Measurements from ENCODE around the gene MTAP.
"Not testable (repeated sequence)": the region's sequence is repeated elsewhere in the genome, so short reads cannot be mapped to it uniquely, and the experiment has no call there.

The MTAP gene

DNA sequence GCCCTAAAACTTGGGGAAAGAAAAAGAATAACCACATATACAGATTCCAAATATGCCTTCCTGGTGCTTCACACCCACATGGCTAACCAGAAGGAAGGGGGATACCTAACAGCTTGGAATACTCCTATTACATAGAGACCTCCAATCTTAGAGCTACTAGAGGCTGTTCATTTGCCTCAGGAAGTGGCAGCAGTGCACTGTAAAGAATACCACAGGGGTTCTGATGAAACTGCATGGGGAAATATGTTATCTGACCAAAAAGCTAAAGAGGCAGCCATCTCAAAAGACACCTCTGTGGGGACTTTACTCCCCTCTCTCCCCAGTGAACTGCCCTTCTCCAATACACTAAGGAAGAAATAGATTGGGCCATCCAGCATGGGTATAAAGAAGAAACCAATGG, 125.3 kb downstream of the MTAP start:
- DNase-seq: no peak

DNA sequence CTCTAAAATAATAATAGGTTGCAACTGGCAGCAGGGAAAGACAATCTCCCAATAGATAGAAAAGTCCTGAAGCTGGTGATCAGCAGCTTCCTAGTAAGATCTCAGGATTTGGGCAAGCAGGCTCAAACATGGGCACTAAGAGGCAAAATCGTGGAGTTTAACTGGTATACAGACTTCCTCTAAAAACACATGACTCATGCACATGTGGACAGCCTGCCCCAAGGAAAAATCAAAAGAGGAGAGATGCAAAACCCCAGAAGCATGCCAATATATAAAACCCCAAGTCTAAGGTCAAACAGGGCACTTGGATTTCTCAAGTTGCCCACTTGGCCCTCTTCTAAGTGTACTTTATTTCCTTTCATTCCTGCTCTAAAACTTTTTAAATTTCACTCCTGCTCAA, 129.0 kb downstream of the MTAP start:
- no peak for DNase-seq

DNA sequence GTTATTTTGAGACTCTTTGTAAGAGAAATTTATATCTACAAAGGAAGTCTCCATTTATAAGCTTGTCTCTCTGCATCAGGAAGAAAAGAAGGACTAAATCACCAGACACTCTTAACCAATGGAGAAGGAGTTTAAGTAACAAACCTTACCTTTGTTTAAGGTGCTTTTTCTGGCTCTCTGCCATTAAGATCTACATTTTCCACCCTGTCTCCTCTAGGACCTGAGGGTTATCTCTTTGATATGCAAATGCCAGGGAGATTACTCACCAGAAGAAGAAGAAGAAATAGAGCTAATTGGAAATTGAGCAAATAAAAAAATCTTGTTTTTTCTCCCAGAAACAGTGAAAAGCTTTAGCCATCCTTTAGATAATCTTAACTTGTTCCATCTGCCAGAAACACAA, 130.8 kb downstream of the MTAP start:
- no peak for DNase-seq

DNA sequence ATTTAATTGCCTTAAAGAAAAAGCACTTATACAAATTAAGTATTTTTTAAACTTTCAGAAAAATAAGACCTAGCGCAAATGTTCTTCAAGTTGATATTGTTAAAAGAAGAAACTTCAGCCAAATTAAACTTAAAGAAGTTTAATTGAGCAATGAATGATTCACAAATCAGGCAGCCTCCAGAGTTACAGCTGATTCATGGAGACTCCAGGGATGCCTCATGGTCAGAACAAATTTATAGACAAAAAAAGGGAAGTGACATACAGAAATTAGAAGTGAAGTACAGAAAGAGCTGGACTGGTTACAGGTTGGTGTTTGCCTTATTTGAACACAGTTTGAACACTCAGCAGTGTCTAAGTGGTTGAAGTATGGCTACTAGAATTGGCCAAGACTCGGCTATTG, 131.4 kb downstream of the MTAP start:
- DNase-seq: no peak

DNA sequence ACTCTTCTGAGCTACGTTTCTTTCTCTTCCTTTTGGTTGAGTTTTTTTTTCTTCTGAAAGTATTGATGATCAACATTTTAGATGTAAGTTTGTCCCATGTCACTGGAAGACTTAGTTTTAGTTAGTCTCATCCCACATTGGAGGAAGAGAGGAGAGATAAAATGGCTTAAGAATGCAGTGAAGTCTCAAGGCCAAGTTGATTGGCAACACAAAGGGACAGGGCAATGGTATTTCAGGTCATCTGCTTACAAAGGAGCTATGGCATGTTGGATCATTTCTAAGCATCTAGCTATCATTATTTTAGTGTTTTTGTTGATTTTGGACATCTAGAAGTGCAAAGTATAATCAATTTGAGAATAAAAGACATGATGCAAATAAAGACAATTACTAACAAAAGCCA, 133.2 kb downstream of the MTAP start:
- DNase-seq: no peak

DNA sequence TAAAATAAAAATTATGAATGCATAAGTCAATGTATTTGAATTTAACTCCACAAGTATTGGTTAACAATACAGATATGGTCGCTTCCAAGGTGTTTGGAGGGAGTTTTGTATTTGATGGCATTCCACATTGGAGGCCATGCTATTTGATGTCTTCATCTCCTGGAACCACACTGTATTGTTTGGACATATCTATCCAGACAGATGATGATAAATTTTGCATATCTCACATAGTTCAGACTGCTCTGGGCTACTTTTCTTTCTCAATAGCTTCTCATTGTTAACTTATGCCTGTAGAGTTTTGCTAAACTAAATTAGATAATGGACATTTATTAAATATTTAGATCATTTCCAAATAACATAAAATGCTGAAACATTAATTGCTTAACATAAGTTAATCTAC, 133.7 kb downstream of the MTAP start:
- no peak for DNase-seq

DNA sequence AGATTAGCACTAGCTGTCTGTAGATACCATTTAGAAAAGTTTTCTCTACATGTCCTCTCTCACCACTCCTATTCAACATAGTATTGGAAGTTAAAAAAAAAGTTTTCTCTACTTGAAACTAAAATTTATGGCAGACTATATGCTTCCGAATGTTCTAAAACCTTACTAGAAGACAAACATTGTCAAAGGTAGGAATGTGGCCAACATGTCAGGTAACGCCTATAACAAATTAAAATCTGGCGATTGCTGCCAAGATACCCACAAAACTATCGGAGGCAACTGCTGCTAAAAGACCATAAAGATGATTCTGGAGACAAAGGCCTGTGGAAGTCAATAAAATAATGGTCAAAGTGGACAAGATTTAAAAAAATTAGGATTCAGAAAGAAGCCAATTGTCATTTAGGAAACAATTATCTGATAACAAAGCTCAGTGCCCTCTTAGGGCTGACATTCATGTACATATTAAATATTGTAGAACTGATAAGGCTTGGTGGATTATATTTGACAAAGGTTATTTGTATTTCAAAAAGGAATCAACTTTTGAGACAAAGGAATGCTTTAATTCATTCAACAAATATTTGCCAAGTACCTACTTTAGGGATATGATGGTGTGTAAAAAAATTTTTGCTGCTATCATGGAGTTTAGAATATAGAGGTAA, 139.0 kb downstream of the MTAP start:
- DNase-seq: no peak

DNA sequence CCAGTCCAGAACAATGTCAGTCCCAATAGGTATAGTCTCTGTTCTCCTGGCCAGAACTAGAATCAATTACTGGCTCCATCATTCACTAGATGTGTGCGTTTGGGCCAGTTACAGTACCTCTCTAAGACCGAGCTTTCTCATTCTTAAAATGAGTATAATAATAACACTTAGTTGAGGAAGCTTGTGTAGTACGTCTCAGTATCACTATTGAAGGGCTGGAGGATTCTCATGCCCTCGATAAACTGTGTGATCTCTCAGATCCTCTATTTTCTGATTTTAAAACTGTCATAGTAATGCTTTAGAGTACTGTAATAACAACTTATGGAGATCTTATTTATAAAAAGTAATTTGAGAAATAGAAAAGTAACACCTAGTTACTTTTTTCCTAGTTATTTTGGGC, 141.0 kb downstream of the MTAP start:
- DNase-seq: no peak

DNA sequence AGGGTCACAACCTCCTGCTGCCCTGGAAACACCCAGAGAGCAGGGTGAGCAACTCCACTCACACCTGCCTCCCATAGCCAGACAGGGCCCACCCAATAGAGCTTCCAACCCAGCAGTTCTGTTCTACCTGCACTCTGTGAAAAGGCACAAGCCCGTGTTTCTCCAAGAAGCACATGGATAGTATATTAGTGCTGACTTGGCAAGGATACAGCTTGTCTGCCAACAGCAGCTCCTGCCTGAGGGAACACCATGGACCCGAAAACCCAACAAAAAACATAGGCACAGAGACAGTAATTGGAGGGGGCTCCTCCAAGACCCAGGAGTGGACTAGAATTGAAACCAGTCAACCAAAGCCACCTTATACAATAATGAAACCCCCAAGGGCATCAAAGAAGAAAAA, 143.2 kb downstream of the MTAP start:
- no peak for DNase-seq

DNA sequence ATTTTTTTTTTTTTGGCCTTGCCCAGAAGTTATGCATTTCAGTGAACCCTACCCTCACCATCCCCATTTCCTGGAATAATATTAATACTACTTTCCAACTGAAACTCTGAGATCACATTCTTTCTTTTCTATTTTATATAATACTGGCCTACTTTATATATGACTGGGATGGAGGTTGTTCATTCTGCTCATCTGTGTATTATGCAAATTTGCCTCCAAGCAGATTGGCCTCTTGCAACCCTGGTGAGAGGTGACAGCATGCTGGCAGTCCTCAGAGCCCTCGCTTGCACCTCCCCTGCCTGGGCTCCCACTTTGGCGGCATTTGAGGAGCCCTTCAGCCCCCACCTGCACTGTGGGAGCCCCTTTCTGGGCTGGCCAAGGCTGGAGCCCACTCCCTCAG, 156.4 kb downstream of the MTAP start:
- no peak for DNase-seq

DNA sequence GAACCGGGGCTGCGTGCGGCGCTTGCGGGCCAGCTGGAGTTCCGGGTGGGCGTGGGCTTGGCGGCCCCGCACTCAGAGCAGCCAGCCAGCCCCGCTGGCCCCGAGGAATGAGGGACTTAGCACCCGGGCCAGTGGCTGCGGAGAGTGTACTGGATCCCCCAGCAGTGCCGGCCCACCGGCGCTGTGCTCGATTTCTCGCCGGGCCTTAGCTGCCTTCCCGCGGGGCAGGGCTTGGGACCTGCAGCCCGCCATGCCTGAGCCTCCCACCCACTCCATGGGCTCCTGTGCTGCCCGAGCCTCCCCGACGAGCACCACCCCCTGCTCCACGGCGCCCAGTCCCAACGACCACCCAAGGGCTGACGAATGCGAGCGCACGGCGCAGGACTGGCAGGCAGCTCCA, 156.8 kb downstream of the MTAP start:
- not testable (repeated sequence) for DNase-seq

DNA sequence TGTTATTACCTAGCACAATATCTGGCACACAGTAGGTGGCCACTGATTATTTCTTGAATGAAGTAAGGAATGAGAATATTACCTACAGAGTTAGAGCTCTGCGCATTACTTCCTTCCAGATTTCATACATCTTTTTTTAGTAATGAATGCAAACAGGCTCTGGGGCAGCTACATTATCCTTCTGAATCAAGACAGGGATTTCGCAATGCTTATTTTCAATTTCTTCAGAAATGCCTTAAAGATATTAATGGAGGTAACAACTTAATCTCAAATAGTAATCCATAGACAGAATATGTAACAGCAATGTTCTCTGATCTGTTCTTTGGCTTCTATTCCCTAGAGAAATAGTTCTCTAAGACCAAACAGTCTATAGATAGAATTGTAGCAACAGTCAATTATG, 159.1 kb downstream of the MTAP start:
- DNase-seq: no peak

DNA sequence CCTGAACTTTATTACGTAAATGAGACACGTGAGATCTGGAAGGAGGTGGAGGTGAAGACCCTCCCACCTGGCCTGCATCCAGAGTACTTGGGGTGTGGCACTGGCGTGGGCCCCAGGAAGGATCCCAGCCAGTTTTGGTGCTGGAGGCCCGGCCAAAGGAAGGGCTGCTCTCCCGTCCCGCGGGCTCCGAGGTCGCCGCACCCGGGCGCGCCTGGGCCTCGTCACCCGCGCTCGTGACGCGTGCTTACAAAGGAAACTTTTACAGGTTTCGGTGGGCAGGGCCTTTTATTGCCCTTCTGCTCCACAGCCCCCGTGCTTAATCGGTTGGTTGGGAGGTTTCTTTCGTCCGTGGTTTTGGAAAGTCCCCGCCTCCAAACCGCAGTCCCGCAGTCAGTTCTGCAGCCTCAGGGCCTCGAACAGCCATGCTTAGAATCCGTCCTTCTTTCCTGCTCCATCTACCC, 162.5 kb downstream of the MTAP start:
- peak; percentile 31 for DNase-seq

DNA sequence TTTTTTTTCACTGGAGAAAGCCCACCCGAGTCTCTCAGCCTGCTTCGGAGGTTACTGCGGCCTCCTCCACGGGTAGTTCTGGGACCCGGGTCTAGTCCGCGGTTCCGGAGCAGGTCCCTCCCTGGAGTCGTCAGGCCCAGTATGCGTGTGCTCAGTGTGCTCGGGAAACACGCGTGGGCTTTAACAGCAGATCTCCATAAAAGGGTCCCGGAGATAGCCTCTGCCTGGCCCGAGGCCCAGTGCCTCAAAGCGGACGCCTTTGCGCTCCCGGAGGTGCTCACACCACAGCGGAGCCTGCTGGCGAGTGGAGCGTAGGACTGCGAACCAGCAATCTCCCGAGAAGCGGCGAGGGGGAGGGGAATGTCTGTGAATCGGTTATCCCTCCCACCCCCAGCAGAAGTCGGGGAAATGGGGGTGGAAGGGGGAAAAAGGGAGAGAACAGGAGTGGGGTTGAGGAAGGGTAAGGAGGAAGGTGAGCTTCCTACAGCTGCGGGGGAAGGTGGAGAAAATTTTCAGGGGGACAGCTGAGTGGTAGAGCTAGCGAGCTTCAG, 163.0 kb downstream of the MTAP start:
- peak; percentile 35 for DNase-seq

DNA sequence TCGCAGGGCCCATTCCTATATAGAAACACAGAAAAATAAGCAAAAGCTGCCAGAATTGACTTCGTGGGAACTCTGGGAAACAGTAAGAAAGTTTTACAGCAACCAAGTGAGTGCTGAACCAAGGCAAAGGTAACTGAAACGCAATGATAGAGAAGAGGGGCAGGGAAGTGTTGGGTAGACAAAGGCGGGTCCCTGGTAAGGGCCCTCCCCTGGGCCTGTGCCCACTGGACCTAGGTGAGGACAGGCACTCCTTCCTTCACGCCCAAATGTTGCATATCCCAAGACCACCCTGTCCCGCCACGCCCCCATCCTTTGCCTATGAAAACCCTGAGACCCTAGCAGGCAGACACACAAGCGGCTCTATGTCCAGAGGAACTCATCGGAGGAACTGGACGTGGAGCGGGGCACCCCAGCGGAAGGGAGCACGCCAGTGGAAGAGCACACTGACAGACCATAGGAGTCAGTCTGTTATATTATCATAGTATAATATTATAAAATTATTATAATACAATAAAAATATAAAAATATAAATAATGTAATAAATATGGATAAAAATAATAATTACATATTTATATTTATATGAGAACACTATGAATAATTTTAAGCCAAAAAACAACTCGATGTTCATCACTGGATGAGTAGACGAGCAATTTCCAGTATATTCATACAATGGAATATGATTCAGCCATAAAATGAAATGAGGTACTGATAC, 163.9 kb downstream of the MTAP start:
- no peak for DNase-seq

DNA sequence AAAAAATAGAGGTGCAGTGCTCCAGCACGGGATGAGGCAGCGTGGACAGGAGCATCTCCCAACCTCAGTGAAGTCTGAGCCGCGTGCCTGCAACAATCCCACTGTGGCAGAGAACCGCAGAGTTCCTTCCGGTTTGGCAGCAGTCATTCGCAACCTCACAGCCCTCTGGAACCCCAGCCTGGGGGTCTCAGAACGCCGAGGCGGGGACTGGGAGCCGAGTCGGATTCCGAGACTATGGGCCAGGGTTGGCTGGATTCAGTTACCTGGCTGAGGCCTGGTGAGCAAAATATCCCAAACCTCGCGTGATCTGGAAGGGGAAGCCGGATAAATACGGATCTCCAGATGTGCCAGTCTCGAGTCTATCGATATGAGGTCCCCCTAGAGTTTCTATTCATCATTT, 164.7 kb downstream of the MTAP start:
- no peak for DNase-seq

DNA sequence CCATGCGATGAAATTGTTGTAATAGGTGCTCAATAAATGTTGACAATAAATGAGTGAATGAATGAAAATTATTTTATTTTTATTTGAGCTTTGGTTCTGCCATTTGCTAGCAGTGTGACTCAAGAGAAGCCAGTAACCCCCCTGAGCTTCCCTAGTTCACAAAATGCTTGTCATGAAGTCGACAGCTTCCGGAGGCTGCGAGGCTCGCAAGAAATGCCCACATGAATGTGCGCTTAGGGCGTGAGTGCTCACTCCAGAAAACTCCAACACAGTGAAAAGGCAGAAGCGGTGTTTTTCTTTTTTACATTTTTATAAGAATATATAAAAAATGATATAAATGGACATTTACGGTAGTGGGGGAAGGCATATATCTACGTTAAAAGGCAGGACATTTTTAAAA, 165.3 kb downstream of the MTAP start:
- DNase-seq: no peak

DNA sequence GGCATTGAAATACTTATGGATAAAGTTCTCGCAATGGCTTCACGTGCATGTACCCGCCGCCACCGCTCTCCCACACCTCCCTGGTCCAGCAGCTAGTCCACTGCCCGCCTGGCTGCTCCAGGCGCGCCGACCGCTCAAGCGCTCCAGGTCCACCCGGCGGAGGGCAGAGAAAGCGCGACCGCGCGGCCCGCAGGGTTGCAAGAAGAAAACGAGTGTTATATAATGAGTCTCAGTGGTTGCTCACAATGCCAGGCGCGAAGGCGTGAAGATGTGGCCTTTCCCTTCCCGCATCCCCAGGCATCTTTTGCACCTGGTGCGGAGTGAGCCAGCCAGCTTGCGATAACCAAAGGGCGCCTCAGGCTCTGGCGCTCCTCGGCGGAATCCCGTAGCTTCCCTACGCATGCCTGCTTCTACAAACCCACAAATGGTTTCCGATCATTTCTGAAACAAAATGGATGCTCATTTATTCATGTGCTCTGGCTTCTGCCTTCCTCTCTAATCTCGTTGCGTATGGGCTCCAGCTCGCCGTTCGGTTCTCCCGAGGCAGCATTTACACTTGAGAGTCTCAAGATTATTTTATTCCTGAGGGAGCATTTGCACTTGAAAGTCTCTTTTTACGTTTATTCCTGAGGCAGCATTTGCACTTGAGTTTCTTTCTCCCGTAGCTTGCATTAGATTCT, 166.0 kb downstream of the MTAP start:
- DNase-seq: no peak

DNA sequence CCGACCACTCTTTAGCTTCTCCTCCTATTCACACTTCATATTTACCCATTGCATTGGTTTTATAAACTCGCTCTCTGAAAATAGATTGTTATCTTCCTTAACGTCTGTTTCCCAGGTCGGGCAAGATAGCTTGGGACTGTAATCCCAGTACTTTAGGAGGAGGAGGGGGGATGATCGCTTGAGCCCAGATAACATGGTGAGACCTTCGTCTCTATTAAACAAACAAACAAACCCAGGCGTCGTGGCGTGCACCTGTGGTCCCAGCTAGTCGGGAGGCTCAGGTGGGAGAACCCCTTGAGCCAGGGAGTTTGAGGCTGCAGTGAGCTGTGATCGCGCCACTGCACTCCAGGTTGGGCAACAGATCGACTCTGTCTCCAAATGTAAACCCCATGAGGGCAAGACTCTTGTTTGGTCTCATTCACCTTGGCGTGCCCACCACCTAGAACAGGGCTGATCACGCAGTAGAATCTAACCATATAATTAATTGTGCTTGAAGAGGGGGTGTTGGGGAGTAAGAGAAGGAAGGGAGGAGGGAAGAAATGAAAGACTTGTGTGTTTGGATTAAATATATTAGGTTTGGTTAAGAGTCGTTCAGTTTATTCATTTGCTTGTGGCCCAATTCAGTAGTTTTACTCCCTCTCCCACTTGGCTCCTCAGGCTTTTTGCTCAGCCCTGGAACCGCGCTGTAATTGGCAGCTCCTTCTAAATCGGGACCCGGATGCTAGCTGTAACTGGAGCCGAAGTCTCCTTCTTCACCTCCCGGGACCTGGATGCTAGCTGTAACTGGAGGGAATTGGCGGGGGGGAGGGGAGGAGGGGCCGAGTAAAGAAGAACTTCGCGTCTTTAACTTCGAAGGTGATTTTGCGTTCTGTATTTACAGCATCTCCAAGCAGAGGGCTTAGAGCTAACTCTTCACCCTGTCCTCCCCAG, 166.8 kb downstream of the MTAP start:
- DNase-seq: no peak

DNA sequence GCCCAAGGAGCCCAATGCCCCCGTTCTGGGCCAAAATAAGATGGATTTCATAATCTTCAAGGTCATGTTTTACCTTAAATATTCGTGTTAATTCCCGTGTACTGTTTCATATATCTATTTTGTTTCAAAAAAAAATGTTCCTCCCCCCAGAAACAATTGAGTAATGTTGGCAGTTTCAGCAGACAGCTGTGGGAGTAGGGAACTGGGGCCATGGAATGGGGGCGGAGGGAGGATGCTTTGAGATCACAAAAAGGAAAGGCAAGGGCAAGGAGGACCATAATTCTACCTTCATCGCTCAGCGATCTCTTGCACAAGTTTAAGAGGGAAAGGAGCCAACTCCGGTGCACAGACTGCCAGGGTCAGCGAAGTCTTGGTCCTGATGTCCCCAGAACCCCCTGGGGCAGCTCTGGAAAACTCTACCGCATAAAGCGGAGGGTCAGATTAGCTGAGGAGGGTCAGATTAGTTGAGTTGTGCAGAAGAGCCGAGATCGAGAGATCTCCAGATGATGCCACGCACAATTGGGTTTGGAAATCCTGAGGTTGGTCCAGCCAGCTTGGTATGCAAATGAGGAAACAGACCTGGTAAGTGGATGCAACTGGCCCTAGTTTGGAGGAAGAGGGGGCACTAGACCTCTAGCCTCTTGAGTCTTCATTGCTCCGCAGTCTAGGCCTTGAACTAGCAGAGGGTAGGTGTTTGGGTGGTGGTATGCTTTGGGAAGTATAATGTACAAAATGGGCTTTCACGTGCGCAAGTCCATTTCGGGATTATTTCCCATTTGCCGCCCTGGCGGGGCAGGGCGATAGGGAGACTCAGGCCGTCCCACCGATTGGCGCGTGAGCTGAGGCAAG, 167.7 kb downstream of the MTAP start:
- no peak for DNase-seq

DNA sequence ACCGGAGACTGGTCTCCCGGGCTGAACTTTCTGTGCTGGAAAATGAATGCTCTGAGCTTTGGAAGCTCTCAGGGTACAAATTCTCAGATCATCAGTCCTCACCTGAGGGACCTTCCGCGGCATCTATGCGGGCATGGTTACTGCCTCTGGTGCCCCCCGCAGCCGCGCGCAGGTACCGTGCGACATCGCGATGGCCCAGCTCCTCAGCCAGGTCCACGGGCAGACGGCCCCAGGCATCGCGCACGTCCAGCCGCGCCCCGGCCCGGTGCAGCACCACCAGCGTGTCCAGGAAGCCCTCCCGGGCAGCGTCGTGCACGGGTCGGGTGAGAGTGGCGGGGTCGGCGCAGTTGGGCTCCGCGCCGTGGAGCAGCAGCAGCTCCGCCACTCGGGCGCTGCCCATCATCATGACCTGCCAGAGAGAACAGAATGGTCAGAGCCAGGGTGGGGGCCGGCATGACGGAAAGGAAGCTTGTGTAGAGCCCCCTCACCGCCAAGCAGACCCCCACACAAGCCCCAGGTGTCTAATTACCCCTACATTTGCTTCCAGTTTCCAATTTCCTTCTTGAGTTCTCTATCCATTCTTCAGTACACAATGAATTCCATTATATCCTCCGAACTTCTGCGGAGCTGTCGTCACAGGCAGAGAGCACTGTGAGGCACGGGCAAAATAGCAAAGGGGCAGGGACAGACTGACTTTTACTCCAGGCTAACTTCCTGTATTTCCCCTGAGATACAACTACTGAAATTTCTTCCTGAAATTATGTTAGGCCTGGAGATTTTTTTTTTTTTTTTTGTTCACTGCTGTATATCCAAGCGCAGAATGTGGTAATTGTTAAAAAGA, 168.6 kb downstream of the MTAP start:
- DNase-seq: no peak
